A673 (cell line): Measurements from ENCODE around the gene S100A14.

Source experiments
- CTCF ChIP-seq: fragments of 300-800, 200-600 bp; sonication (generic); conservative IDR thresholded peaks from 2 replicates; pipeline ENCODE4 v1.5.1; 2017; ENCODE audit warnings: low read depth, mild to moderate bottlenecking, antibody characterized with exemption, low read length, moderate library complexity, mixed read lengths
- EZH2 ChIP-seq: fragments of 200-600 bp; sonication (generic); IDR thresholded peaks from 2 replicates; pipeline ENCODE4 v1.6.1; 2017; ENCODE audit warnings: borderline replicate concordance, low read depth, mild to moderate bottlenecking, mixed read lengths, antibody characterized with exemption, low read length; ENCODE audit not compliant: poor library complexity, severe bottlenecking

- TF ChIP-seq EZH2 (no peak), CTCF (no peak)
Observed at GRCh38 chr1:153597206-153597605, 18.9 kb downstream of the S100A14 start.
